Uterus (tissue), 4 donors: ENCODE results near the gene VASP. TPM values are rescaled to one million over a fixed set of nuclear protein-coding genes. Genes with fewer than 3 reads are reported as not detected.

Experiments used
- DNase-seq, 2 donors: peaks; one replicate each; pipeline ENCODE4 v3.0.0-alpha.2; 2019 to 2020
- H3K27ac ChIP-seq, 2 donors: fragments of 200-600 bp; sonication (generic); 1 replicate in 1 of 2; 2 replicates in 1 of 2; pipeline ENCODE4 v1.5.1; 2016 to 2018
- H3K27me3 ChIP-seq, 2 donors: fragments of 200-600 bp; sonication (generic); one replicate each; pipeline ENCODE4 v1.5.1; 2018 to 2019; ENCODE audit warnings: control low read depth in 1 of 2
- H3K36me3 ChIP-seq, 2 donors: fragments of 200-600 bp; sonication (generic); one replicate each; pipeline ENCODE4 v1.5.1; 2019; ENCODE audit warnings: control low read depth in 1 of 2
- H3K4me1 ChIP-seq, 2 donors: fragments of 200-600 bp; sonication (generic); one replicate each; pipeline ENCODE4 v1.5.1; 2018 to 2019; ENCODE audit warnings: control low read depth in 1 of 2
- H3K4me3 ChIP-seq, 2 donors: fragments of 200-600 bp; sonication (generic); 1 replicate in 1 of 2; 2 replicates in 1 of 2; pipeline ENCODE4 v1.5.1; 2018 to 2019; ENCODE audit warnings: mild to moderate bottlenecking in 1 of 2
- H3K9me3 ChIP-seq, 2 donors: fragments of 200-600 bp; sonication (generic); one replicate each; pipeline ENCODE4 v1.5.1; 2019; ENCODE audit warnings: control low read depth in 1 of 2
- POLR2A ChIP-seq, 2 donors: fragments of 450-650 bp; IDR thresholded peaks; one replicate each; pipeline ENCODE4 v1.6.1; 2016; ENCODE audit warnings: antibody characterized with exemption in 2 of 2, mild to moderate bottlenecking in 1 of 2, moderate library complexity in 1 of 2
- intact Hi-C: fragments of 100-400 bp; cut with DNase I; formaldehyde crosslinking; loops from one replicate; pipeline ENCODE4 v1.15.1; 2023; ENCODE audit warnings: low total_unique reads
- total RNA-seq, 4 donors: library from RNA; depleted of rRNA in 3 of 4; stranded (reverse); fragments of >200 nt in 3 of 4; gene quantifications; one replicate each; pipeline versions ENCODE4 v1.1.0 to v1.2.4, GENCODE V29; 2014 to 2023
- TF ChIP-seq, protein P1 (sequence below), 4 experiments: fragments of 200-600 bp in 2 of 4; fragments of 450-650 bp in 2 of 4; sonication (generic) in 2 of 4; IDR thresholded peaks; one replicate each; pipeline ENCODE4 v1.5.1; 2016 to 2019; ENCODE audit warnings: antibody characterized with exemption in 4 of 4, mild to moderate bottlenecking in 2 of 4, moderate library complexity in 1 of 4
- donor health status: DM: yes; HTN: yes; CAD: no.

The VASP gene
- total RNA-seq, 4 donors from 2014 or later = 21.5 to 157 (median 38.3) TPM

DNA sequence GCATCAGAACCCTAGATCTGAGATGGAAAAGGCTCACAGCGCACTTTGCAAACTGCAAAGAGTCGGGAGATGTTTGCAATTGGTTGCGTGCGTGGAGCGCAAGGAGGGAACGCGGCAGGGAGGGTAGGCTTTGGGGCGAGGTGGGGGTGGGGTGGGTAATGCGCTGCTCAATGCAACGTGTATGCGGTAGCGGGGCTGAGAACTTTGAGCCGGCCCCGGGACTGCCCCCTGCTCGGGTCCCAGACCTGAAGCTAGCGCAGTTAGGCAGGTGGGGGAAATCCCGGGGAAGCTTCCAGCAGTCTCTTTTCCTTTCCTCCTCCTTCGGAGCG is 38.5 kb upstream of the VASP start:
- Histone ChIP-seq H3K36me3 (no peaks in the 10 kb centered on the region), H3K27ac (peak overlapping the region; percentile 91 to 93), H3K9me3 (no peaks in the 10 kb centered on the region), H3K4me1 (peaks cover 3 to 17% of the 10 kb centered on the region in 2 donors), H3K4me3 (peak overlapping the region; percentile 69 to 83), H3K27me3 (no peaks in the 10 kb centered on the region)
- TF ChIP-seq POLR2A (IDR thresholded peaks at IDR 0.05) = no peak
- DNase-seq = no peak
- intact Hi-C loops = no loop called here

- Histone ChIP-seq H3K4me3 (peak overlapping the region; percentile 69 to 83), H3K36me3 (no peaks in the 10 kb centered on the region), H3K27me3 (no peaks in the 10 kb centered on the region), H3K9me3 (no peaks in the 10 kb centered on the region), H3K27ac (peak overlapping the region; percentile 91 to 93), H3K4me1 (peaks cover 3 to 17% of the 10 kb centered on the region in 2 donors)
- TF ChIP-seq, protein P1, sequence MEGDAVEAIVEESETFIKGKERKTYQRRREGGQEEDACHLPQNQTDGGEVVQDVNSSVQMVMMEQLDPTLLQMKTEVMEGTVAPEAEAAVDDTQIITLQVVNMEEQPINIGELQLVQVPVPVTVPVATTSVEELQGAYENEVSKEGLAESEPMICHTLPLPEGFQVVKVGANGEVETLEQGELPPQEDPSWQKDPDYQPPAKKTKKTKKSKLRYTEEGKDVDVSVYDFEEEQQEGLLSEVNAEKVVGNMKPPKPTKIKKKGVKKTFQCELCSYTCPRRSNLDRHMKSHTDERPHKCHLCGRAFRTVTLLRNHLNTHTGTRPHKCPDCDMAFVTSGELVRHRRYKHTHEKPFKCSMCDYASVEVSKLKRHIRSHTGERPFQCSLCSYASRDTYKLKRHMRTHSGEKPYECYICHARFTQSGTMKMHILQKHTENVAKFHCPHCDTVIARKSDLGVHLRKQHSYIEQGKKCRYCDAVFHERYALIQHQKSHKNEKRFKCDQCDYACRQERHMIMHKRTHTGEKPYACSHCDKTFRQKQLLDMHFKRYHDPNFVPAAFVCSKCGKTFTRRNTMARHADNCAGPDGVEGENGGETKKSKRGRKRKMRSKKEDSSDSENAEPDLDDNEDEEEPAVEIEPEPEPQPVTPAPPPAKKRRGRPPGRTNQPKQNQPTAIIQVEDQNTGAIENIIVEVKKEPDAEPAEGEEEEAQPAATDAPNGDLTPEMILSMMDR (IDR thresholded peaks at IDR 0.05) = peak in 2 of 4 experiments; percentile 21 to 32
- peak; percentile 62 to 78 for TF ChIP-seq POLR2A (IDR thresholded peaks at IDR 0.05)
- peak; percentile 91 to 92 for DNase-seq
- intact Hi-C loops = no loop called here
Observed at GRCh38 chr19:45469132-45469944, 37.9 kb upstream of the VASP start.

- Histone ChIP-seq H3K27ac (peak overlapping the region; percentile 91 to 93), H3K4me1 (peaks cover 3 to 17% of the 10 kb centered on the region in 2 donors), H3K4me3 (peak overlapping the region; percentile 69 to 83), H3K27me3 (no peaks in the 10 kb centered on the region), H3K9me3 (no peaks in the 10 kb centered on the region), H3K36me3 (no peaks in the 10 kb centered on the region)
- TF ChIP-seq, protein P1 (IDR thresholded peaks at IDR 0.05) = no peak
- TF ChIP-seq POLR2A (IDR thresholded peaks at IDR 0.05) = no peak
- peak in 1 of 2 donors; percentile 48 for DNase-seq
- intact Hi-C loops = no loop called here
Observed at GRCh38 chr19:45469945-45470761, 37.1 kb upstream of the VASP start.

DNA sequence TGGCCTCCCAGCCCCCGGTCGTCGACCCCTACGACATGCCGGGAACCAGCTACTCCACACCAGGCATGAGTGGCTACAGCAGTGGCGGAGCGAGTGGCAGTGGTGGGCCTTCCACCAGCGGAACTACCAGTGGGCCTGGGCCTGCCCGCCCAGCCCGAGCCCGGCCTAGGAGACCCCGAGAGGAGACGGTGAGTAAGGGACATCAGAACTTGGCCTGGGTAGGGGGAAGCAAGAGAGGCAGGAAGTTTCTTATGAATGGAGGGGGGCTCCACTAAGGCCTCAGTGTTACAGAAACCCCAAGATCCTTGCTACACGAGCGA is 36.6 kb upstream of the VASP start:
- Histone ChIP-seq H3K36me3 (no peaks in the 10 kb centered on the region), H3K27ac (no peak overlapping the region), H3K27me3 (no peaks in the 10 kb centered on the region), H3K9me3 (no peaks in the 10 kb centered on the region), H3K4me1 (peaks cover 3 to 17% of the 10 kb centered on the region in 2 donors), H3K4me3 (peak overlapping the region in 1 of 2 donors; percentile 69)
- intact Hi-C loops = no loop called here
- DNase-seq = no peak
- TF ChIP-seq, protein P1 (IDR thresholded peaks at IDR 0.05) = no peak
- no peak for TF ChIP-seq POLR2A (IDR thresholded peaks at IDR 0.05)

DNA sequence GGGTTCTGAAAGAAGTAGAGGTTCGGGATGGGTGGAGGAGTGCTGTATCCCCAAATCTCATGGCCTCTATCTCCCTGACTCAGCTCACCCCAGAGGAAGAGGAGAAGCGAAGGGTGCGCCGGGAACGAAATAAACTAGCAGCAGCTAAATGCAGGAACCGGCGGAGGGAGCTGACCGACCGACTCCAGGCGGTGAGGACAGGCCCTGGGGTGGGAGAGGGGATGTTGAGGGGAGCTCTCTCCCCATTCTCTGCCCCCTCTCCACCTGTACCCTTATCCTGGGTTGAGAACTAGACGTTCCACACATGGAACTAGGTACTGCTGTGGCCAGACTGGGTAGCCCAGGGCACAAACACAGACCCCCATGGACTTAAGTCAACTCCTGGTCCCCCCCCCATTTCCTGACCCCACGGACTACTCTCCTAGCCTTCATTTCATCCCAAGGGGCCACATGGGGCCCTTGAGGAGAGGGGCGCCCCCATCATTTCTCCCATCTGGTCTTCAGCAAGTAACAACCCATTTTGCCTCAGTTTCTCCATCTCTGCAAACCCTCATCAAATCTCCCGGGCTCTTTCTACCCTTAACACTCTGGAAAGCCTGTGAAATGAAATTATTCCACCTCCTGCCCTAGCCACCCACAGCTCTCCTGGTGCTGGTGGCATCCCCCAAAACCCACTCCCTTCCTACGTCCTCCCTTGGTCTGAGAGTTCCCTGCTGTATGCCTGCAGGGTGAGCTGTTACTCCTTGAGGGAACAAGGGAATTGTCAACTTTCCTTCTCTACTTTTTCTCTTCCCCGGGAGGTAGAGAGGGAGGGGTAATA is 36.0 kb upstream of the VASP start:
- peaks cover 3 to 17% of the 10 kb centered on the region in 2 donors for H3K4me1 ChIP-seq
- DNase-seq = no peak
- TF ChIP-seq, protein P1 (IDR thresholded peaks at IDR 0.05) = no peak
- no peak for TF ChIP-seq POLR2A (IDR thresholded peaks at IDR 0.05)
- no peaks in the 10 kb centered on the region for H3K36me3 ChIP-seq
- no peak overlapping the region for H3K27ac ChIP-seq
- no peaks in the 10 kb centered on the region for H3K27me3 ChIP-seq
- no peaks in the 10 kb centered on the region for H3K9me3 ChIP-seq
- no peak overlapping the region for H3K4me3 ChIP-seq
- intact Hi-C loops = no loop called here
